Measurements from ENCODE around the gene SEPTIN5.

SEPTIN5 gene

DNA sequence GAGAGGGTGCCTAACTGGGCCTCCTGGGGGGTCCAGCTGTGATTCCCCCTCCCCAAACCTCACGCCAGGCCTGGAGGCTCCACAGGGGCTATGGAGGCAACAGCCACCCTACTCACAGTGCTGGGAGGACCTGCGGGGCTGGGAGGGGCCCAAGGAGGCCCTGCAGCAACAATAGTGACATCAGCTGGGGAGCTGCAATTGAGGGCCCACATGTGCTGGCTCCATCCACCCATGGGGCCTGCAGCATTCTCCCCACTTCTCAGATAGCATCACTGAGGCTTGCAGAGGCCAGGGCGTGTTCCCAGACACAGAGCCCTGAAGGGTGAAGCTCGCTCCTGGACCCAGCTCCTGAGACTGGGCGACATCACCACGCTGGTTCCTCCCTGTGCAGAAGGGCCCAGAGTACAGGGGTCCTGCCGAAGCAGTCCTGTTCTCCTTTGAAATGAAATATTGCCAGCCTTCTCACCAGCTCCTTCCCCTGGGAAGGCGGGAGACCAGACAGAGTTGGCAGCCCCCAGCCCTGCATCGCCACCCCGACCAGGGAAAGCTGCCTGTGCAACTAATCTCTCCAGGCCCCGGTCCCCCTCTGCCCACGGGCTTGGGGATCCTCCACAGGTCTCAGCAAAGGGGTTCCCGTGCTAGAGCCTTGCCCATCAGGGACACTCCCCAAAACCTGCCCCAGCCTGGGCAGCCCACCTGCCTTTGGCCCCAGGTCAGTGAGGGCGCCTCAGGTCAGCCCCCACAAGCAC, 37.4 kb downstream of the SEPTIN5 start:
- DNase-seq: no peak

DNA sequence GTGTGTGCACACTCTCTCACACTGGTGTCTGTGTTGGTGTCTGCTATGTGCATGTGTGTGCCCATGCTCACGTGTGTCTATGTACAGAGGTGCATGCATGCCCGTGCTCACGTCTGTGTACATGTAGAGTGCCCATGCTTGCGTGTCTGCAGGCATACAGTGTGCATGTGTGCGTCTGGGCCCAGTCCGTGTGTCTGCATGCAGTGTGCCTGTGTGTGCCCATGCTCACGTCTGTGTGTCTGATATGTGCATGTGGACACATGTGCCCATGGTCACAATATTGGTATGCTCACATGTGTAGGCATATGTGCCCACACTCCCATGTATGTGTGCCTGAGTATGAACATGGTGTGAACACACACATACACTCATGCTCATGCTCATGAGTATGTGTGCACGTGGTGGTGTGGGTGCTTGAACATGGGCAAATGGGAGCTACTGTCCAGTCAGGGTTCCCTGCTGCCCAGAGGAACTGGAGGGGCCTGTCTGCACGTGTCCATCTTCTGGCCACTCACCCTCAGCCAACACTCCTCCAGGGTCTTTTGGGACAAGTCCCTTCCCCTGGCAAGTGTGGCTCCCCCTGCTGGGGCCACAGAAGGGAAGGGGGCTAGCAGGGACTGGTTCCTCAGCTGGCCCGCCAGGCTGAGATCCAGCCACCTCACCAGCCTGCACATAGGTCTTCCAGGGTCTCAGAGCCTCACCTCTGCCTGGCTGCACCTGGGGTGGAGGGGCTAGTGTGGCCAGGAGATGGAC, 39.0 kb downstream of the SEPTIN5 start:
- no peak for DNase-seq

DNA sequence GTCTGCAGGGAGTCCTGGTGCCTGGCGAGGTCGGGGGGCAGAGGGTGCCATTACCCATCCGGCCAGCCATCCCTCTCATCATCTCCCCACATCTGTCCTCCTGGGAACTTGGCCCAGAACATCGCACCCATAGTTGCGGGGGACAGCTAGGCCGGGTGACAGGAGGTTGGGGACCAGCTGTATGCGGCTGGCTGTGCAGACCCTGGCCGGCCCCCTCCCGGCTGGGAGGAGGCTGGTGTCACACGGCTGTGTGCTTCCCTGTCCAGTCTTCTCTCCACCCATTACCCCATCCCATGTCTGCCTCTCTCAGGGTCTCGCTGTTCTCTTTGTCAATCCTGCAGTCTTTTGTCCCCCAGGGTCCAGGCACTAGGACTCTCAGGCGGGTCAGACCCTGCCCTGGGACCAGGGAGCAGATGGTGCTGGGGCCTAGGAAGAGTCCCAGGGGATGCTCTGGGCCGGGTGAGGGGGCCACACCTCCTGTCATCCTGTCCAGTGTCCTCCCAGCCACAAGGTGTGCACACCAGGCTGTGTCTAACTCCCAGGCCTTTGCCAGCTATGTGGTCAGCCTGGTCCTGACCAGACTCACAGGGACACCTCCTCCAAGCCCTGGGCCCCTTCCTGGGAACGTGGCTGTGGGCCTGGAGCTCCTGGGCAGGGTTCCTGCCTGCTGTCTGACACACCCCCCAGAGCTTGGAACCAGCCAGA, 39.8 kb downstream of the SEPTIN5 start:
- DNase-seq: no peak

DNA sequence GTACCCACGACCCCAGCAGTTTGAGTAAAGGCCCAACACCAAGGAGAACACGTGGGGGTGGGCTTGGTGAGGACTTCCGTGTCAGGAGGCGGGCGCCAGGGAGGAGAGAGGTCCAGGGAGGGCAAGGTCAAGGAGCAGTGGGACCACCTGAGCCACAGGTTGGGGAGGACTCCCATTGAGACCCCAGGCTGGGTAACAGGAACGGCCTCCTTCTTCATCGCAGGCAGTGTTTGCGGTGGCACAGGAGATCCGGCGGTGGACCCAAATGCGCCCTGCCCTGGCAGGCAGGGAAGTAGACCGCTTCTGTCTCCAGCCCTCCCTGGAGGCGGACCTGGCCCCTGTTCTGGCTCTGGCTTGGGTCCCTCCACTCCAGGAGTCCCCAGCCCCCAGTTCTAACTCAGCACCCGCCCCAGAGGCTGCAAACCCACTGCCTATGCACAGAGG, 40.4 kb downstream of the SEPTIN5 start:
- DNase-seq: no peak

DNA sequence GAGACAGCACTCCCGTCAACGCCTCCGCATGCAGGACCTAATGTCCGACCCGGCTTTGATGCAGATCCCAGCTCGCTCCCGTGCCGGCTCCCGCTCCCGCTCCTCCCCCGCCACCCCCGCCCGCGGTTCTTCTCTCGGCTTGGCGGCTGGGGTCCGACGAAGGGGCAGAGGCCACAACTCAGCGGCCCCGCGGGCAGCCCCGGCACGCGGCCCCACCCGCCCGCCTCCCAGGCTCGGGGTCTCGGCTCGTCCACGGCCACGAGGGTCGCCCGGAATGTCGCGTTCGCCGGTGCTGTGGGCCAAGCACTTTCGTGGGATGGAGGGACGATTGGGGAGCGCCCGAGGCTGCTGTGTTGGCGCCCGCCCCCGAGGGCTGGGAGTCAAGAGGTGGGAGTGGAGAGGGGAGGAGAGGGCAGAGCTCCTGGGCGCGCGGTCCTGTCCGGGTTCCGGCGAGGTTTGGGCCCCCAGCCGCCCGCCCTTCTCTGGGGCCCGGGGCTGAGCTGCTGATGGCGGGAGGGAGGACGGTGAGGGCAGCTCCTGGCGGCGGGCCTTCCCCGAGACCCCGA, 40.9 kb downstream of the SEPTIN5 start:
- DNase-seq: no peak

DNA sequence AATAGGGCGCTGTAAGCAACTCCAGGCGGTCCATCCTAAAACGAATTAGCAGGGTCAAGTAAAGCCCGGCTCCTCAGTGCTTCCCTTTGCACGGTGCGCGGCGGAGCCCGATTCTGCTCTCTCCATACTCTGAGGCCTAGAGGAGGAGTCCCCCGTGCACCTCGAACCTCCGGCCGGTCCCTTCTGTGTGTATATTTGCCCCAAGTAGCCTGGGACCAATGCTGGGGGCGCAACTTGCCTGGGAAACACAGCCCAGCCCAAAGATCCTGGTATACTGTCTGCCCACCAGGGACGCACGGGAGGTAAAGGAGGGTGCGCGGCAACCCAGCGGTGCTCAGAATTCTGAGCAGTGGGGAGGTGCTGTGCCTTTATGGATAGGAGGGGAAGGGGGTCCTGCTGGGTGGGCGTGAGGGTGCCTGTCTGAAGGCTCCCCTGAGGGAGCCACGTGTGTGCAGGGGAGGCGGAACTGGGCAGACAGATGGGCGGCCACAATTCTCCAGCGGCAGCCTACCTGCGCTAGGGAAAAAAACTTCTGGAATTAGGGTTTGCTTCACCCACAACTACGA, 41.5 kb downstream of the SEPTIN5 start:
- no peak for DNase-seq

DNA sequence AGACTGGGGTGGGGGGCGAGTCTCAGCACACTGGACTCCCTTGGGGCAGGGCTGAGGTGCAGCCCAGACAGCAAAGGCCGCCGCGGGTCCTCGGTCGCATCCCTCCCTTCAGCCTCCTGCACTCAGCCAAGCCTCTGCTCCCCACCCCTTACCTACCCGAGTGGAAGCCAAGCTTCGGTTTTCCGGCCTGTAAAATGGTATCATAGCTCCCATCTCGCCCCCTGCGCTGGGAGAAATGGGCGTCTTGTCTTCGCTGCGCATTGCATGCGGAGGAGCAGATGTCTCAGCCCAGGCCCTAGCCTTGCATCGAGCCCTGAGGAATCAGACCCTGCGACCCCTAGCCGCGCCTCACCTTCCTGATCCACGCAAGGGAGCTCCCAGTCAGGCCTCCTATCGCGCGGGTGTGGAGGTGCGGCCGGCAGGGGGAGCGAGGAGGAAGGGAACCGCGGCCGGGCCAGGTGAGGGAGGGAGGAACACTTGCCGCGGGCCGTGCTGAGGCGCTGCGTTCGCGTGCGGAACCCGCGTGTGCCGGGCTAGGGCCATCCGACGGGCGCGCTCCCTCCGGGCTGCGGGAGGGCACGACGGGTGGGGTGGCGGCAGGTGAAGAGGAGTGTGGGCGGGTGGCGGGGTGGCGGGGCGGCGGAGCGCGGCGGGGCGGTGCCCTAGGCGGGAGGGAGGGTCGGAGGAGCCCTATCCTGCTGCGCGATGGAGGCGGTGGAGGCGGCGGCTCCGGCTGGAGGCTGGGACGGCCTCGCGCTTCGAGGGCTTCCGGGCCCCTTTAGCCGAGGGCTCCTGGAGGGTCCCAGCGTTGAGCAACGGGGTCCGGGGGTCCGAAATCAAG, 42.2 kb downstream of the SEPTIN5 start:
- no peak for DNase-seq

DNA sequence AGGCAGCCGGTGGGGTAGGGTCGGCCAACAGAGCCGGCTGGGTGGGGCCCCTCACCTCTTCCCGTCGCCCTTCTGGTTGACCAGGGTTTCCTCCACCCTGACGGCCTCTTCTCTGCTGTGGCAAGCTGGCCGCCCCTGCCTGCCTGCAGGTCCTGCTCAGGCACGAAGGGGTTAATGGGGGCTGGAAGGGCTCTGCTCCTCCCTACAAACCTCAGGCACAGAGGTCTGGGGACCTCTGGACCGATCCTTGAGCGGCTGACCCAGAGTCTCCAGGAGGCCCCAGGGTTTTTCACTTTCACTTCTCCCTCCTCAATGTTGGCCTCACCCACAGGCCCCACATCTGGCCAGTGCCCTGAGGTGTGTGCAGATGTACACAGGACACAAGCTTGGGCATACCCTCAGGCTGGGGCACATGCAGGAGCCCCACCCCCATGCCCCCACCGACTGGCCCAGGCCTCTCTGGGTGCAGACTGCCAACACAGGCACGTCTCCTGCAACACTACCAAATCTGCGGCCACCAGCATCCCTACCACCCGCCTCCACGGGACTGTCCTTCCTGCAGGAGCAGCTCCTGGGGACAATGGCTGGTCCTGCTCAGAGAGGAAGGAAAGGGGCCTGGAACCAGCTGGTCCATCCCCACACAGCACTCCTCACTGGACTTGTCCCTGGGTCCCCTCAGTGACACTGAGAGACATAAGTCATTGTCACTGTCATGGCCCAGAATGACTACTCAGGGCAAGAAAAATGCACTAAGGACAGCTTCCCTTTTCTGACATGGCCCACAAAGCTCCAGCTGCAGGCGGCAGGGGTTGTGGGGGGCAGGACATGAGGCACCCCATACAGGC, 43.1 kb downstream of the SEPTIN5 start:
- no peak for DNase-seq

DNA sequence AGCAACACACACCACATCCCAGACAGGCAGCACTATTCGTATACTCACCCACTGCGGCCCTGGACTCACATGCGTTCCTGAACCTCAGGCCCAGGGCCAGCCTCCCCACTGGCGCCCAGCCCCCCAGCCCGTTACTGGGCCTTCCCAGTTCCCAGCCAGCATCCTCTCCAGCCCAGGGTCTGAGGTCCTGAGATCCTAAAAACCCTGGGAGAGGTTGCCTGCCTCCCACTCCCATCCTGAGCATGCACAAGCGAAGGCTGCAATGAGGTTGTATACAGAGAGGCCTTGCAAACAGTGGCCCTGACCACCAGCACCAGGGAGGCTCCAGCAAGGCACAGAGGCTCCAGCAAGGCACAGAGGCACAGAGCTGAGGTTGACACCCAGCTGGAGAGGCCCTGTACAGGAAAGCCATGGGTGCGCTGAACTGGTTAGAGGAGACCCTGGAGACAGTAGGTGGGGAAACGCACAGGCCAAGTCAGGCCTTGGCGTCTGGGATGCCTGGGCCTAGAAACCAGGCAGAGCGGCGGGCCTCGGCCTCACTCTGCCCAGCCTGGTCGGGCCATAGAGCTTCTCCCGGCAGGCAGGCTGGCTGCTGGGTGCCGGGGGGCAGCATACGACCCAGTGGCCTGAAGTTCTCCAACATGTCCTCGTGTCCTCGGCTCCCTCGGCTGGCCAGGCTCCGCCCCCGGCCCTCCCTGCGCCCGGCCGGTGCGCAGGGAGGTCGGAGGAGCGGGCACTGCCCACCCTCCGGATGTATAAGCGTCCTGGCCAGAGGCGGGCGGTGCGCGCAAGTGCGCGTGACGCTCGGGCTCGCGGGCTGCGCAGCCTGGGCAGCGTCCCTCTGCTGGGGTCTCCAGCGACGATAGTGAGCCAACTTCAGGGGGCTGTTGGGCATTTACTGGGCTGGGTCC, 43.9 kb downstream of the SEPTIN5 start:
- no peak for DNase-seq

DNA sequence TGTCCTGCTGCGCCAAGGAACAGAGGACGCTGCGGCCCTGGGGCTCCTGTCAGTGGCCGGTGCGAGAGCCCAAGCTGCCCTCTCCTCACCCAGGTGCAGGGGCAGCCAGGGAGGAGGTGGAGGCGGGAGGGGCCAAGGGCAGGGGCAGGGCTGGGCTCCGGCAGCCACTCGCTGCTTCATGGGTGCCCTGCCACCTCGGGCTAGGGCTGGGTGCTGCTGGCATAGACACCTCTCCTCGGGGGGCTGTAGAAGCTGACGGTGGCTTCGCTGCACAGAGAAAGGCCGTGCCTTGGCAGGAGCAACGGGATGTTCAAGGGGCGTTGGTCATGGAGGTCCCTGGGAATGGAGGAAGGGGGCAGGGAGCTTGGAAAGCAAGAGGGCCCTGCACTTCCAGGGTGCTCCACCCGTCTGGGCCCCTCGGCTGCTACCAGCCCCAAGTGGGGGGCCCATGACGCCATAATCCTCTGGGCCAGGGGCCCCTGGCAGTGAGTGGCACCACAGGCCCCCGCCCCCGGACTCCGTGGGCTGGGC, 44.7 kb downstream of the SEPTIN5 start:
- DNase-seq: no peak

DNA sequence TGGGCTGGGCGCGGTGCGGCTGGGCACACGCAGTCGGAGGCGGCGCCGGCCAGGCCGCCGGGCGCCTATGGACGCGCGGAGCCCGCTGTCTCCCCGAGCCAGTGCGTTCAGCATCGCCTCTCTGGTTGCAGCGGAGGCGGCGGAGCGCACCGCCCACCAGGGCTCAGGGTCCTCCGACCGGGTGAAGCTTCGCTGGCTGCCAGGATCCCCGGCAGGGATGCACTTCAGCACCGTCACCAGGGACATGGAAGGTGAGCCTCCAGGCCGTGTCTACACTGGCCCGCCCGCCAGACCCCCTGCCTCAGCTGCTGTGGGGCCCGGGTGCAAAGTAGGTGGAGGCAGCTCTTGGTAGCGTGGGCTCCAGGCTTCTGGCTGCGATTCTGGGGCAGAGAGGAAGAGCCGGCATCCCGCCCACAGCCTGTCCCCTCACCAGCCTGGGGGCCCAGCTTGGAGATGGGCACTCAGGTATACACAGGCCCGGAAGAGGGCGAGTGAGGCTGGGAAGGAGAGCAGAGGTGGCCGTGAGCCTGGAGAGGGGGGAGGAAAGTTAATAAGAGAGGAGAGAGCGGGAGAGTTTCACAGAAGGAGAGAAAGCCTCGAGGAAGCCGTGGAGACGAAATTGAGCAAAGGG, 45.2 kb downstream of the SEPTIN5 start:
- no peak for DNase-seq

DNA sequence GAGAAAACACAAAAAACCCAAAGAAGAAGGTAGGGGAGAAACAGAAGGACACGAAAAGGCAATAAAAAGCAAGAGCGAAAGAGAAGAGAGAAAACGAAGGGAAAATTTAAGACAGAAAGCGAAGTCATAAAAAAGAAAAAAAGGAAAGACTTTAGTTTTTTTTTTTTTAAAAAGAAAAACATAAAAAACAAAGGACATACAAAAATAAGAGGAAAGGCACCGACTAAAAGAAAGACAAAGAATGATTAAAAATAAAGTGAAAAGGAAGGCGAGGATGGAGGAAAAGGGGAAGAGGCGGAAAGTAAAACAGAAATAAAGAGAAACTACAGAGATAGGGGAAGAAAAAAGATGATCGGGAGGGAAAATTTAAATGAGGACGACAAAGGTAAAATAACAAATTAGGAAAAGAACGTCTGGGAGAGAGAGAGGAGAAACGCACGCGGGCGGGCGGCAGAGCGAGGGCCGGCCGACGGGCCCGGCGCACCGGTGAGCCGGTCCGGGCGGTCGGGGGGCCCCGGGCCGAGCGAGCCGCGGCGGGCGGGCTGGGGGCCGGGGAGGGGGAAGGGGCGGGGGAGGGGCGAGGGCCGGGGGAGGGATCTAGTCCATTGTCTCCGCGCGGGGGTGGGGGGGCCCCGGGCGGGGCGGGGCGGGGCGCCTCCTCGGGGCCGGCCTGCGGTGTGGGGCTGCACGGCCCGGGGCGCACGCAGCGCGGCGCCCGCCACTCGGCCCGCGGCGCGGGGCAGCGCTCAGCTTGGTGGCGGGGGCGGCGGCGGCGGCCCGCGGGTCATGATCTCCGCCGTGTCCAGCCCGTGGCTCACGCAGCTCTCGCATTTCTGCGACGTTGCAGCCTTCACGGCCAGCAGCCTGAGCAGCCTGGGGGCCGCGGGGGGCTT, 46.0 kb downstream of the SEPTIN5 start, which contains the start of gene TBX1:
TSS of gene TBX1 (plus strand) at position 721 of the 893 bp plus-strand sequence. CDS start at position 787, 66 bp downstream.
- DNase-seq: no peak

DNA sequence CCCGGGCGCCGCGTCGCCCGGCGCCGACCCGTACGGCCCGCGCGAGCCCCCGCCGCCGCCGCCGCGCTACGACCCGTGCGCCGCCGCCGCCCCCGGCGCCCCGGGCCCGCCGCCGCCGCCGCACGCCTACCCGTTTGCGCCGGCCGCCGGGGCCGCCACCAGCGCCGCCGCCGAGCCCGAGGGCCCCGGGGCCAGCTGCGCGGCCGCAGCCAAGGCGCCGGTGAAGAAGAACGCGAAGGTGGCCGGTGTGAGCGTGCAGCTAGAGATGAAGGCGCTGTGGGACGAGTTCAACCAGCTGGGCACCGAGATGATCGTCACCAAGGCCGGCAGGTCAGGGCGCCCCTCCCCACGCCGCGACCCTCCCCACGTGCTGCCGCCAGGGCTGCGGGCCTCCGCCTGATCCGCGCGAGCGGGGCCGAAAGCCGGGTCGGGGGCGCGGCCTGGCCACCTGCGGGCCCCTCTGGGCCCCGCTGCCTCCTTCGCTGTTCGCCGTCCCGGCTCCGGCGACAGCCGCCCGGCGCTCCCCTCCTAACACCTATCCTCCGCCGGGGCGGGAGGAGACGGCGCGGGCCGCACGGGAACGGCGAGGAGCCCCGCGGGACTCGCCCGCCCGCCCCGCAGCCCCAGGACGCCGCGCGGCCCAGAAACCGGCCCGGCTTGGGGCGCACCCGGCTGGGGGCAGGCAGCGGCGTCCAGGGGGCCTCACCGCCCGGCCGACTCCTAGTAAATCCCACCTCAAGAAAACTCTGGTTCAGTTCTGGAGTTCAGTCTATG, 46.8 kb downstream of the SEPTIN5 start:
- no peak for DNase-seq

DNA sequence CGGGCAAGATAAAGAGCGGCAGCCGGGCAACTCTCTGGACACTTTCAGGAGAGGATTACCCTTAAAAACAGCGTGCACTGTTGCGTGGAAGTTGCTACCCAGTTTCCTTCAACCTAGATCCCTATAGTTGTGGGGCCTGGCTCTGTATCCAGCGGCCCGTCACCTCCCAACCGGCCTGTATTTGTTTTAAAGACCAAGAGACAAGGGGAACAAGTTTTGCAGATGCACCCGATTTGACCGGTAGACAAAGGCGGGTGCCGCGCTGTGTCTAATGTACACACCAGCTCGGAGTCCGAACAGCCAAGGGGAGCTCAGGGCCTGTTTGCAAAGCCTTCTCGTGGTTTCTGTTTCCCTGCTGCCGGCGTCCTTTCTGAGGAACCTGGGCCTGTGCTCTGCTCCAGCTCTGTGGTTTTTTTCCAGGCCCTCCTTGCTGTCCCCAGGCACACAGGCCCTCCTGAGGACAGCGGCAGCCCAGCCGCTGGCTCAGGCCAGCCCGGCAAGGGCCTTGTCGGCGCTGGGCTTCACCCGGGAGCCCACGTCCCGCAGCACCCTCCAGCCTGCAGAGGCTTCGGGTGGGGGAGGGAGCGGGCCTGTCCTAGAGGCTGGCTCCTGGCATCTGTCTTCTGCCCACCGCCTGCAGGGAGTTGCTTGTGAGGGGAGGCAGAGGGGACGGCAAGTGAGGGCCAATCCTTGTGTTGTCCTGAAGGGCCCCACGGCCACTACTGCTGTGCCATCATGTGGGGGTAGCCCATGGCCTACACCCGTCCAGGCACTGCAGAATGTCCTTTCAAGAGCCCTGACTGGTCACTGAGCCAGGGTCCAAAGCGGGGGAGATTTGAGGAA, 47.6 kb downstream of the SEPTIN5 start:
- no peak for DNase-seq

DNA sequence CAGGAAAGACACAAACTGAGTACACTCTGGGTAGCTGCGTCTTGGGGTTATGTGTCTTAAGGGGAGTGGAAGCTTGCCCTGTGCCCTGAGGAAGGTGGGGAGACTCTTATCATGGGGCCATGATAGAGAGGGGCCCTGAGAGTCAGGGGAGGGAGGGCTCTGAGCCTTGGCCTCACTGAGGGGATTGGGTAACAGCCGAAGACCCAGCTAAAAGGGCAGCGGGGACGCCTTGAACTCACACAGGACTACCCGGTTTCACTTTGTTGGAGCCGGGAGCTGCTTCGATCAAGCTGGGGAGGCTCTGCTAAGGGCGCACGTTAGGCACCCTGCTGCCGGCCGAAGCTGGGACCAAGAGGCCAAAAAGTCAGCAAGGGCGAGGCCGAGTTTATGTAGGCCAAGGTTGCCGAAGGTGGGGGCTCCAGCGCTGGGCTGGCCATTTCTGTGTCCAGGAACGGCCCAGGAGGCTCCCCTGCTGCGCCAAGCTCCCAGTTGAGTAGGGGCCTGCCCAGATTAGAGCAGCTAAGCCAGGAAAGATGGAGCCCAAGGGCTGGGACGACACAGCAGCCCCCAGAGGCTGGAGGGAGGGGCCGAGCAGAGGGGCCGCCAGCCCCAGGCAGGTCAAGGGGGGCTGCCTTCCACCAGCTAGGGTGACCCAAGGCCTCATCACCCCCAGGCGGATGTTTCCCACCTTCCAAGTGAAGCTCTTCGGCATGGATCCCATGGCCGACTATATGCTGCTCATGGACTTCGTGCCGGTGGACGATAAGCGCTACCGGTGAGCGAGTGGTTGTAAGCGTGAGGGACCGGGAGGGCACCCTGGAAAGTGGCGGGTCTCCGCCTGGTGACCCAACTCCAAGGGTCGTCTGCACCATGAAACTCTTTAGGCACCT, 48.5 kb downstream of the SEPTIN5 start:
- no peak for DNase-seq

Data from NCI-H2081 treated with DMSO at 0.1 percent for 48 hours (cell line).